Testis (tissue), 3 donors: ENCODE data around the gene SLC27A2. TPM values are rescaled to one million over a fixed set of nuclear protein-coding genes. Genes with fewer than 3 reads are reported as not detected.

Experiments
- DNase-seq: peaks from one replicate; pipeline ENCODE4 v3.0.0-alpha.2; 2019
- H3K27ac ChIP-seq, 2 donors: fragments of 200-600 bp; sonication (generic); one replicate each; pipeline ENCODE4 v1.5.1; 2019
- H3K27me3 ChIP-seq: fragments of 200-600 bp; sonication (generic); one replicate; pipeline ENCODE4 v1.5.1; 2019
- H3K36me3 ChIP-seq: fragments of 200-600 bp; sonication (generic); one replicate; pipeline ENCODE4 v1.5.1; 2017; ENCODE audit warnings: low read depth; ENCODE audit errors: missing control alignments
- H3K4me1 ChIP-seq: fragments of 200-600 bp; sonication (generic); one replicate; pipeline ENCODE4 v1.5.1; 2019
- H3K4me3 ChIP-seq, 2 donors: fragments of 200-600 bp; sonication (generic); one replicate each; pipeline ENCODE4 v1.5.1; 2017 to 2019
- H3K9me3 ChIP-seq: fragments of 200-600 bp; sonication (generic); one replicate; pipeline ENCODE4 v1.5.1; 2017
- CTCF ChIP-seq, 3 experiments: fragments of 450-650 bp in 2 of 3; fragments of 200-600 bp in 1 of 3; sonication (generic) in 1 of 3; IDR thresholded peaks; one replicate each; pipeline ENCODE4 v1.5.1; 2016 to 2019; ENCODE audit warnings: antibody characterized with exemption in 3 of 3, mild to moderate bottlenecking in 2 of 3, moderate library complexity in 1 of 3
- POLR2A ChIP-seq: fragments of 450-650 bp; IDR thresholded peaks from one replicate; pipeline ENCODE4 v1.6.1; 2017; ENCODE audit warnings: antibody characterized with exemption, mild to moderate bottlenecking, moderate library complexity
- WGBS, 2 donors: methylation state at CpG; one replicate each; pipeline ENCODE4 v1.1.5; 2018; 5-methylcytosine and 5-hydroxymethylcytosine counted together
- intact Hi-C: fragments of 100-400 bp; cut with DNase I; formaldehyde crosslinking; loops from one replicate; pipeline ENCODE4 v1.15.1; 2023; ENCODE audit warnings: low total_unique reads
- polyA plus RNA-seq: library from polyadenylated mRNA; stranded (reverse); fragments of 350-450 nt; fragmentation: Illumina TruSeq; extraction: RNeasy Lipid Tissue Mini Kit (QIAGEN cat#74804); gene quantifications from one replicate; pipeline ENCODE4 v1.2.3, GENCODE V29; 2014; ENCODE audit warnings: low read depth, low replicate concordance; ENCODE audit not compliant: insufficient read depth
- total RNA-seq, 2 donors: library from RNA; depleted of rRNA; stranded (reverse); fragments of >200 nt; gene quantifications; one replicate each; pipeline ENCODE4 v1.2.3, GENCODE V29; 2016

Gene SLC27A2
- total and polyA plus RNA-seq, 3 donors from 2014 or later = 2.1 to 2.5 (median 2.2) TPM

- Histone ChIP-seq H3K36me3 (no peaks in the 10 kb centered on the region), H3K27me3 (no peaks in the 10 kb centered on the region), H3K27ac (no peak overlapping the region), H3K4me3 (no peak overlapping the region), H3K4me1 (no peaks in the 10 kb centered on the region), H3K9me3 (no peaks in the 10 kb centered on the region)
- no peak for TF ChIP-seq POLR2A
- no peak for TF ChIP-seq CTCF (IDR thresholded peaks at IDR 0.05)
- no peak for DNase-seq
- 98 to 100% methylated on average over 2 of the region's 2 CpGs for WGBS, 2 donors
- intact Hi-C loops = no loop called here
Measured at GRCh38 chr15:50232791-50233190, 50.8 kb downstream of the SLC27A2 start.

GRCh38 chr15:50233192-50233736, 51.3 kb downstream of the SLC27A2 start:
- no peaks in the 10 kb centered on the region for H3K4me1 ChIP-seq
- no peak overlapping the region for H3K4me3 ChIP-seq
- intact Hi-C loops = no loop called here
- H3K36me3 ChIP-seq = no peaks in the 10 kb centered on the region
- no peak for DNase-seq
- no peak overlapping the region for H3K27ac ChIP-seq
- no peaks in the 10 kb centered on the region for H3K9me3 ChIP-seq
- no peak for TF ChIP-seq POLR2A
- TF ChIP-seq CTCF (IDR thresholded peaks at IDR 0.05) = no peak
- H3K27me3 ChIP-seq = no peaks in the 10 kb centered on the region

- H3K9me3 ChIP-seq = no peaks in the 10 kb centered on the region
- H3K4me3 ChIP-seq = no peak overlapping the region
- TF ChIP-seq CTCF (IDR thresholded peaks at IDR 0.05) (no peak), POLR2A (no peak)
- no peaks in the 10 kb centered on the region for H3K4me1 ChIP-seq
- no peak for DNase-seq
- intact Hi-C loops = no loop called here
- WGBS, 2 donors = 53 to 62% methylated on average over 2 of the region's 2 CpGs
- no peaks in the 10 kb centered on the region for H3K36me3 ChIP-seq
- no peaks in the 10 kb centered on the region for H3K27me3 ChIP-seq
- H3K27ac ChIP-seq = no peak overlapping the region
Measured at GRCh38 chr15:50234764-50235163, 52.8 kb downstream of the SLC27A2 start.

GRCh38 chr15:50235794-50236193, 53.8 kb downstream of the SLC27A2 start:
- Histone ChIP-seq H3K27me3 (no peaks in the 10 kb centered on the region), H3K9me3 (no peaks in the 10 kb centered on the region), H3K4me3 (no peak overlapping the region), H3K36me3 (no peaks in the 10 kb centered on the region), H3K4me1 (no peaks in the 10 kb centered on the region), H3K27ac (no peak overlapping the region)
- 87 to 100% methylated on average over 1 of the region's 1 CpG for WGBS, 2 donors
- DNase-seq = no peak
- TF ChIP-seq CTCF (IDR thresholded peaks at IDR 0.05) = no peak
- no peak for TF ChIP-seq POLR2A
- intact Hi-C loops = no loop called here

- DNase-seq = no peak
- Histone ChIP-seq H3K27ac (no peak overlapping the region), H3K4me1 (no peaks in the 10 kb centered on the region), H3K4me3 (no peak overlapping the region), H3K27me3 (no peaks in the 10 kb centered on the region), H3K9me3 (no peaks in the 10 kb centered on the region), H3K36me3 (no peaks in the 10 kb centered on the region)
- intact Hi-C loops = no loop called here
- 92 to 98% methylated on average over 9 of the region's 9 CpGs for WGBS, 2 donors
- TF ChIP-seq POLR2A (no peak), CTCF (IDR thresholded peaks at IDR 0.05) (no peak)
Measured at GRCh38 chr15:50236433-50236832, 54.4 kb downstream of the SLC27A2 start.
